GM19240 (cell line): ENCODE data around the gene DENND4C.
"Not testable (repeated sequence)": the region's sequence is repeated elsewhere in the genome, so short reads cannot be mapped to it uniquely, and the experiment has no call there.

Experiments used
- DNase-seq: peaks from one replicate; pipeline ENCODE4 v3.0.0; 2011; ENCODE audit warnings: low spot score; ENCODE audit not compliant: insufficient read length

DENND4C gene

GRCh38 chr9:19409401-19410194 is 179.1 kb downstream of the DENND4C start:
- DNase-seq = no peak

GRCh38 chr9:19410195-19410503 is 179.7 kb downstream of the DENND4C start:
- no peak for DNase-seq

- no peak for DNase-seq
These were observed 180.1 kb downstream of the DENND4C start for GRCh38 chr9:19410594-19410993.

GRCh38 chr9:19411316-19411715 is 180.8 kb downstream of the DENND4C start:
- no peak for DNase-seq

- DNase-seq = not testable (repeated sequence)
These were observed 183.0 kb downstream of the DENND4C start for GRCh38 chr9:19413456-19413855.

- no peak for DNase-seq
These were observed 185.7 kb downstream of the DENND4C start for GRCh38 chr9:19416143-19416542.

GRCh38 chr9:19420877-19421276 is 190.4 kb downstream of the DENND4C start:
- no peak for DNase-seq
